GM12878 (cell line): Measurements from ENCODE around the gene SHISA4. TPM values are rescaled to one million over a fixed set of nuclear protein-coding genes. Genes with fewer than 3 reads are reported as not detected.

ENCODE experiments used
- ATAC-seq: fragments of 200-7000 bp; cut with Tn5 transposase; 3 replicates; pipeline ENCODE4 v1.9.1; 2020; ENCODE audit warnings: mild to moderate bottlenecking, moderate library complexity
- BruUV-seq: library from RNA; stranded (reverse); fragments of 400-500 nt; replicated peaks from 2 replicates; lab custom pipeline; 2021; lab: Mats Ljungman, UMichigan
- CTCF ChIA-PET: fragments of 300-600 bp; sonication (Branson Sonifier 250); formaldehyde crosslinking; extraction: SDS; loops from one replicate; lab custom pipeline; 2021; ENCODE audit warnings: inconsistent platforms; lab: Yijun Ruan, JAX
- POLR2A ChIA-PET: fragments of 350-600 bp; formaldehyde crosslinking; extraction: SDS; loops from one replicate; lab custom pipeline; 2021; ENCODE audit warnings: inconsistent platforms; lab: Charles Lee
- RAD21 ChIA-PET: fragments of 300-600 bp; sonication (Branson Sonifier 250); formaldehyde crosslinking; loops from one replicate; lab custom pipeline; 2023; ENCODE audit warnings: antibody characterized with exemption; ENCODE audit not compliant: unreplicated experiment; lab: Charles Lee
- SMC1A ChIA-PET: fragments of 300-600 bp; sonication (Branson Sonifier 250); formaldehyde crosslinking; loops from one replicate; lab custom pipeline; 2023; ENCODE audit not compliant: unreplicated experiment, uncharacterized antibody; lab: Charles Lee
- DNase-seq: peaks from one replicate; pipeline ENCODE4 v3.0.0-alpha.2; 2011; ENCODE audit warnings: low read depth, low spot score
- FAIRE-seq: peaks from 3 replicates; lab custom pipeline; 2011; peaks lifted over from hg19 to GRCh38; lab: Jason Lieb, UNC
- H2AFZ ChIP-seq: 2 replicates; pipeline ENCODE4 v1.6.0; 2011; ENCODE audit warnings: low read depth, low read length, control low read depth; ENCODE audit not compliant: control insufficient read depth
- H3K27ac ChIP-seq: 2 replicates; pipeline ENCODE4 v1.5.1; 2011; ENCODE audit warnings: control low read depth; ENCODE audit not compliant: control insufficient read depth, insufficient read depth
- H3K27me3 ChIP-seq, 2 experiments: replicated peaks in 1 of 2; 2 replicates each; pipeline versions ENCODE4 v1.6.0 to v1.6.1; 2011; ENCODE audit warnings: low read length in 1 of 2; ENCODE audit not compliant: control insufficient read depth in 2 of 2, insufficient read depth in 2 of 2
- H3K36me3 ChIP-seq, 2 experiments: 2 replicates each; pipeline ENCODE4 v1.5.1; 2011; ENCODE audit warnings: low read length in 1 of 2; ENCODE audit not compliant: control insufficient read depth in 2 of 2, insufficient read depth in 2 of 2
- H3K4me1 ChIP-seq: 2 replicates; pipeline ENCODE4 v1.6.1; 2011; ENCODE audit warnings: mild to moderate bottlenecking, low read length, moderate library complexity, mixed read lengths; ENCODE audit not compliant: control insufficient read depth, insufficient read depth
- H3K4me2 ChIP-seq: 2 replicates; pipeline ENCODE4 v1.6.0; 2011; ENCODE audit warnings: control low read depth; ENCODE audit not compliant: control insufficient read depth, insufficient read depth
- H3K4me3 ChIP-seq: fragments of 200-600 bp; sonication (generic); 2 replicates; pipeline ENCODE4 v1.5.1; 2016
- H3K79me2 ChIP-seq: 2 replicates; pipeline ENCODE4 v1.6.0; 2011; ENCODE audit warnings: low read length; ENCODE audit not compliant: control insufficient read depth, insufficient read depth
- H3K9ac ChIP-seq: 2 replicates; pipeline ENCODE4 v1.8.0; 2011; ENCODE audit warnings: low read length, control low read depth, mixed read lengths; ENCODE audit not compliant: control insufficient read depth, insufficient read depth
- H3K9me3 ChIP-seq: replicated peaks from 3 replicates; pipeline ENCODE4 v1.5.1; 2011; ENCODE audit warnings: mild to moderate bottlenecking, low read length; ENCODE audit not compliant: control insufficient read depth, insufficient read depth
- H4K20me1 ChIP-seq: 2 replicates; pipeline ENCODE4 v1.6.0; 2011; ENCODE audit not compliant: control insufficient read depth, insufficient read depth
- ATF3 ChIP-seq: IDR thresholded peaks from 2 replicates; pipeline ENCODE4 v1.6.1; 2011; ENCODE audit warnings: low read depth, mild to moderate bottlenecking, low read length, moderate library complexity, borderline replicate concordance; ENCODE audit errors: extremely low read depth
- BCL11A ChIP-seq: IDR thresholded peaks from 2 replicates; pipeline ENCODE4 v1.6.1; 2011; ENCODE audit warnings: low read depth, low read length
- BMI1 ChIP-seq: fragments of 450-650 bp; IDR thresholded peaks from 2 replicates; pipeline ENCODE4 v1.6.1; 2016; ENCODE audit warnings: mild to moderate bottlenecking, moderate library complexity, borderline replicate concordance
- DPF2 ChIP-seq: fragments of 450-650 bp; IDR thresholded peaks from 2 replicates; pipeline ENCODE4 v1.6.1; 2017; ENCODE audit warnings: mild to moderate bottlenecking
- ESRRA ChIP-seq: IDR thresholded peaks from 2 replicates; pipeline ENCODE4 v1.6.1; 2012; ENCODE audit warnings: mild to moderate bottlenecking, low read length, improper control_type of control experiment
- GABPA ChIP-seq: IDR thresholded peaks from 2 replicates; pipeline ENCODE4 v1.6.1; 2014; ENCODE audit warnings: antibody characterized with exemption, low read depth, mild to moderate bottlenecking, inconsistent platforms
- IKZF2 ChIP-seq, 2 experiments: fragments of 450-650 bp; IDR thresholded peaks; 2 replicates each; pipeline ENCODE4 v1.6.1; 2017; ENCODE audit warnings: mild to moderate bottlenecking in 2 of 2, moderate library complexity in 2 of 2
- JUND ChIP-seq: IDR thresholded peaks from 2 replicates; pipeline ENCODE4 v1.6.1; 2012; ENCODE audit warnings: low read depth, mild to moderate bottlenecking, low read length, improper control_type of control experiment, moderate library complexity
- KDM1A ChIP-seq: fragments of 200-600 bp; sonication (generic); IDR thresholded peaks from 2 replicates; pipeline ENCODE4 v1.6.1; 2016; ENCODE audit warnings: borderline replicate concordance
- MYC ChIP-seq: IDR thresholded peaks from 2 replicates; pipeline ENCODE4 v1.6.1; 2011; ENCODE audit warnings: mild to moderate bottlenecking, low read length, moderate library complexity, inconsistent platforms; ENCODE audit not compliant: insufficient read depth, insufficient replicate concordance, insufficient read length, severe bottlenecking
- NBN ChIP-seq: fragments of 450-650 bp; IDR thresholded peaks from 2 replicates; pipeline ENCODE4 v1.6.1; 2016
- PAX5 ChIP-seq: IDR thresholded peaks from 2 replicates; pipeline ENCODE4 v1.6.1; 2011; ENCODE audit warnings: low read depth, low read length, borderline replicate concordance
- RCOR1 ChIP-seq: conservative IDR thresholded peaks from 2 replicates; pipeline ENCODE4 v1.6.1; 2012; ENCODE audit warnings: low read depth, low read length, improper control_type of control experiment
- RELA ChIP-seq: fragments of 450-650 bp; IDR thresholded peaks from 2 replicates; pipeline ENCODE4 v1.8.0; 2014; ENCODE audit warnings: borderline replicate concordance; ENCODE audit not compliant: partially characterized antibody
- SKIL ChIP-seq: fragments of 450-650 bp; IDR thresholded peaks from 2 replicates; pipeline ENCODE4 v1.6.1; 2017; ENCODE audit warnings: mild to moderate bottlenecking, low read depth, inconsistent platforms; ENCODE audit not compliant: poor library complexity, severe bottlenecking
- SMARCA5 ChIP-seq: fragments of 450-650 bp; IDR thresholded peaks from 2 replicates; pipeline ENCODE4 v1.6.1; 2017; ENCODE audit warnings: mild to moderate bottlenecking
- ZNF592 ChIP-seq: fragments of 450-650 bp; IDR thresholded peaks from 2 replicates; pipeline ENCODE4 v1.6.1; 2017; ENCODE audit warnings: mild to moderate bottlenecking, moderate library complexity
- ZNF622 ChIP-seq: fragments of 450-650 bp; IDR thresholded peaks from 2 replicates; pipeline ENCODE4 v1.6.1; 2017; ENCODE audit warnings: mild to moderate bottlenecking, inconsistent platforms
- WGBS: methylation state at CpG from one replicate; pipeline ENCODE4 v1.1.6; 2016; ENCODE audit warnings: low lambda C conversion rate; ENCODE audit not compliant: insufficient replicate concordance, insufficient coverage; ENCODE audit errors: missing lambda C conversion rate; 5-methylcytosine and 5-hydroxymethylcytosine counted together
- in situ Hi-C: fragments of 300-500 bp; cut with MboI; formaldehyde crosslinking; loops from 9 replicates; pipeline ENCODE4 v1.14.3; 2018; ENCODE audit warnings: mixed read lengths
- intact Hi-C: fragments of 100-400 bp; cut with micrococcal nuclease; formaldehyde crosslinking; loops from one replicate; pipeline ENCODE4 v1.14.2; 2022; ENCODE audit not compliant: unreplicated experiment
- polyA plus RNA-seq, 11 experiments: library from polyadenylated mRNA; depleted of rRNA in 4 of 11; unstranded in 6 of 11; stranded (reverse) in 5 of 11; fragments of >200 nt; fragmentation: Nextera tagmentation in 4 of 11; fragmentation: Illumina TruSeq in 1 of 11; extraction: Ambion mirVana in 4 of 11; extraction: Trizol in 1 of 11; gene quantifications; 1 replicate in 1 of 11; 2 replicates in 10 of 11; pipeline versions ENCODE4 v1.2.1 to v1.2.3, GENCODE V29; 2011 to 2016; ENCODE audit warnings: inconsistent platforms in 2 of 11, missing spikeins in 2 of 11, low read depth in 1 of 11
- total RNA-seq, 4 experiments: library from RNA; depleted of rRNA in 3 of 4; stranded (reverse); fragments of >200 nt in 3 of 4; fragmentation: Illumina TruSeq in 1 of 4; extraction: Trizol in 1 of 4; gene quantifications; 2 replicates each; pipeline versions ENCODE4 v1.2.1 to v1.2.3, GENCODE V29; 2013 to 2021

The SHISA4 gene
- total and polyA plus RNA-seq, 10 of the 15 experiments (the other 5 are each of a cell fraction or from before 2014, with no cell fraction given), result 0.07 TPM; not detected in 8

- DNase-seq (no peak), ATAC-seq (no peak), FAIRE-seq (no peak)
- Histone ChIP-seq H4K20me1 (no peaks in the 10 kb centered on the region), H3K27me3 (peaks cover 2 to 11% of the 10 kb centered on the region in 2 experiments; a peak in 3 of 4 replicates), H3K27ac (no peak overlapping the region), H2AFZ (no peak overlapping the region), H3K36me3 (no peaks in the 10 kb centered on the region; a peak in 1 of 4 replicates), H3K4me2 (no peak overlapping the region), H3K4me3 (no peak overlapping the region), H3K9ac (no peak overlapping the region), H3K4me1 (peaks cover 5% of the 10 kb centered on the region; the same call in 1 of the 2 replicates), H3K79me2 (no peaks in the 10 kb centered on the region), H3K9me3 (no peaks in the 10 kb centered on the region)
- TF ChIP-seq SMARCA5, result no peak
- no peak for TF ChIP-seq KDM1A
- TF ChIP-seq JUND, result no peak
- no peak for TF ChIP-seq ATF3
- no peak for TF ChIP-seq ESRRA
- TF ChIP-seq PAX5, result no peak
- no peak for TF ChIP-seq MYC
- no peak for TF ChIP-seq RCOR1
- TF ChIP-seq ZNF592, result no peak
- no peak for TF ChIP-seq ZNF622
- no peak for TF ChIP-seq IKZF2 (IDR thresholded peaks at IDR 0.05)
- no peak for TF ChIP-seq SKIL
- TF ChIP-seq RELA, result no peak
- no peak for TF ChIP-seq BCL11A
- no peak for TF ChIP-seq DPF2
- no peak for TF ChIP-seq BMI1
- TF ChIP-seq GABPA, result no peak
- no peak for TF ChIP-seq NBN
- WGBS, result 46% methylated on average over 6 of the region's 6 CpGs
- ChIA-PET SMC1A (interaction anchor here (1.4 to 1.5 kb wide), 2 partner anchors 8 to 10 kb away, joined by 4 to 5 read pairs; no protein-coding TSS in a partner anchor), CTCF (interaction anchor here (2.4 to 9.1 kb wide), 2 partner anchors 8 to 10 kb away, joined by 24 to 99 read pairs; no protein-coding TSS in a partner anchor), RAD21 (interaction anchor here (1.3 kb wide), 1 partner anchor 10 kb away, joined by 5 read pairs; no protein-coding TSS in a partner anchor), POLR2A (no interaction called here)
- in situ Hi-C loops, result no loop called here
- intact Hi-C loops, result no loop called here
- no TSS peak for BruUV-seq
Measured at GRCh38 chr1:201885531-201886075, 3.1 kb upstream of the SHISA4 start.
